ENCODE data around the gene TSPAN9. TPM values are rescaled to one million over a fixed set of nuclear protein-coding genes. Genes with fewer than 3 reads are reported as not detected.

Gene TSPAN9
- total and polyA plus RNA-seq, 9 of the 15 experiments (the other 6 are each of a cell fraction or from before 2014, with no cell fraction given) = 0.23 to 2.1 (median 0.60) TPM; not detected in 2

DNA sequence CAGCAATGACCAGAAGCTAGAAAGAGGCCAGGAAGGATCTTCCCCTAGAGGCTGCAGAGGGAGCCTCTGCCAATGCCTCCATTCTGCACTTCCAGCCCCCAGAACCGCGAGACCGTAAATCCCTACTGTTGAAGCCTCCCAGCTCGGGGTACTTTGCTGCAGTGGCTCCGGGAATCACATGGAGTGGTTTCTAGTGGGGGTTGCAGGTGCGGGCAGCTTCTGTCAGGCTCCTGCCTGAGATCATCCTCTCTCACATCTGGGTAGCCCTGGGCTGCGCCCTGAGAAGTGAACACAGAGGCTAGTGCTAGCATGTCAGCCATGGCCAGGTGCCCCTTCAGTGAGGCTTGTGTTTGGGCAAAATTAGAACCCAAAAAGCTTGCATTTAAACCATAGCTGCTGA, 67.3 kb downstream of the TSPAN9 start:
- BruUV-seq (replicated peaks) = no TSS peak
- no peak for DNase-seq (ENCODE audit: extremely low read depth in 1 of 4, low spot score in 3 of 4)

GRCh38 chr12:3145033-3145432, 67.9 kb downstream of the TSPAN9 start:
- H3K27me3 ChIP-seq (ENCODE audit: control insufficient read depth in 2 of 2, insufficient read depth in 2 of 2, low read length in 2 of 2) = peaks cover 0 to 26% of the 10 kb centered on the region in 2 experiments; a peak in 3 of 5 replicates
- intact Hi-C loops (cut with micrococcal nuclease) (no loop called here), in situ Hi-C loops (cut with MboI) (no loop called here)
- no peak overlapping the region for H2AFZ ChIP-seq (ENCODE audit: low read depth, low read length)
- H3K9ac ChIP-seq (ENCODE audit: insufficient read depth in 1 of 2, low read depth in 2 of 2, low read length in 2 of 2) = no peak overlapping the region
- CTCF ChIA-PET (ENCODE audit: low intra/inter-chr PET ratio) = no interaction called here
- BruUV-seq (replicated peaks) = no TSS peak
- no peak overlapping the region for H3K4me3 ChIP-seq
- H3K9me1 ChIP-seq (ENCODE audit: control insufficient read depth, insufficient read depth, low read length) = no peaks in the 10 kb centered on the region
- no peak for ATAC-seq
- H3K9me3 ChIP-seq (replicated peaks; ENCODE audit: control insufficient read depth, insufficient read depth, low read depth, low read length) = no peaks in the 10 kb centered on the region
- POLR2A ChIA-PET = interaction anchor here (0.8 kb wide), 1 partner anchor 9 kb away, joined by 3 read pairs; no protein-coding TSS in a partner anchor
- WGBS (ENCODE audit: insufficient coverage, low coverage, missing lambda C conversion rate) = 0% methylated on average over 10 of the region's 13 CpGs
- no peaks in the 10 kb centered on the region for H3K79me2 ChIP-seq (ENCODE audit: control insufficient read depth, insufficient read depth, low read length)
- H3K27ac ChIP-seq (ENCODE audit: extremely low read depth, low read depth, low read length) = no peak overlapping the region
- no peak overlapping the region for H3K4me2 ChIP-seq (ENCODE audit: insufficient read depth, low read length)
- H3K36me3 ChIP-seq (ENCODE audit: control insufficient read depth, insufficient read depth, low read length) = no peaks in the 10 kb centered on the region
- 0 out of 5 replicates have a peak, but pooled peaks cover 0 to 3% of the 10 kb centered on the region in 2 experiments for H3K4me1 ChIP-seq (replicated peaks in 1 of 2; ENCODE audit: control insufficient read depth in 2 of 2, insufficient read depth in 2 of 2, low read length in 2 of 2)
- 0 out of 2 replicates have a peak, but pooled peaks cover 7% of the 10 kb centered on the region for H4K20me1 ChIP-seq (replicated peaks; ENCODE audit: control insufficient read depth, insufficient read depth, low read length)
- DNase-seq (ENCODE audit: extremely low read depth in 1 of 4, low spot score in 3 of 4) = no peak
- FAIRE-seq = no peak
- TF ChIP-seq, protein P1, sequence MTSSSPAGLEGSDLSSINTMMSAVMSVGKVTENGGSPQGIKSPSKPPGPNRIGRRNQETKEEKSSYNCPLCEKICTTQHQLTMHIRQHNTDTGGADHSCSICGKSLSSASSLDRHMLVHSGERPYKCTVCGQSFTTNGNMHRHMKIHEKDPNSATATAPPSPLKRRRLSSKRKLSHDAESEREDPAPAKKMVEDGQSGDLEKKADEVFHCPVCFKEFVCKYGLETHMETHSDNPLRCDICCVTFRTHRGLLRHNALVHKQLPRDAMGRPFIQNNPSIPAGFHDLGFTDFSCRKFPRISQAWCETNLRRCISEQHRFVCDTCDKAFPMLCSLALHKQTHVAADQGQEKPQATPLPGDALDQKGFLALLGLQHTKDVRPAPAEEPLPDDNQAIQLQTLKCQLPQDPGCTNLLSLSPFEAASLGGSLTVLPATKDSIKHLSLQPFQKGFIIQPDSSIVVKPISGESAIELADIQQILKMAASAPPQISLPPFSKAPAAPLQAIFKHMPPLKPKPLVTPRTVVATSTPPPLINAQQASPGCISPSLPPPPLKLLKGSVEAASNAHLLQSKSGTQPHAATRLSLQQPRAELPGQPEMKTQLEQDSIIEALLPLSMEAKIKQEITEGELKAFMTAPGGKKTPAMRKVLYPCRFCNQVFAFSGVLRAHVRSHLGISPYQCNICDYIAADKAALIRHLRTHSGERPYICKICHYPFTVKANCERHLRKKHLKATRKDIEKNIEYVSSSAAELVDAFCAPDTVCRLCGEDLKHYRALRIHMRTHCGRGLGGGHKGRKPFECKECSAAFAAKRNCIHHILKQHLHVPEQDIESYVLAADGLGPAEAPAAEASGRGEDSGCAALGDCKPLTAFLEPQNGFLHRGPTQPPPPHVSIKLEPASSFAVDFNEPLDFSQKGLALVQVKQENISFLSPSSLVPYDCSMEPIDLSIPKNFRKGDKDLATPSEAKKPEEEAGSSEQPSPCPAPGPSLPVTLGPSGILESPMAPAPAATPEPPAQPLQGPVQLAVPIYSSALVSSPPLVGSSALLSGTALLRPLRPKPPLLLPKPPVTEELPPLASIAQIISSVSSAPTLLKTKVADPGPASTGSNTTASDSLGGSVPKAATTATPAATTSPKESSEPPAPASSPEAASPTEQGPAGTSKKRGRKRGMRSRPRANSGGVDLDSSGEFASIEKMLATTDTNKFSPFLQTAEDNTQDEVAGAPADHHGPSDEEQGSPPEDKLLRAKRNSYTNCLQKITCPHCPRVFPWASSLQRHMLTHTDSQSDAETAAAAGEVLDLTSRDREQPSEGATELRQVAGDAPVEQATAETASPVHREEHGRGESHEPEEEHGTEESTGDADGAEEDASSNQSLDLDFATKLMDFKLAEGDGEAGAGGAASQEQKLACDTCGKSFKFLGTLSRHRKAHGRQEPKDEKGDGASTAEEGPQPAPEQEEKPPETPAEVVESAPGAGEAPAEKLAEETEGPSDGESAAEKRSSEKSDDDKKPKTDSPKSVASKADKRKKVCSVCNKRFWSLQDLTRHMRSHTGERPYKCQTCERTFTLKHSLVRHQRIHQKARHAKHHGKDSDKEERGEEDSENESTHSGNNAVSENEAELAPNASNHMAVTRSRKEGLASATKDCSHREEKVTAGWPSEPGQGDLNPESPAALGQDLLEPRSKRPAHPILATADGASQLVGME (CRISPR knock-in tag; IDR thresholded peaks at IDR 0.05) = no peak
- TF ChIP-seq KDM4B (IDR thresholded peaks at IDR 0.05; ENCODE audit: borderline replicate concordance in 2 of 2, low read depth in 1 of 2) (no peak), MTA1 (IDR thresholded peaks at IDR 0.05; ENCODE audit: borderline replicate concordance) (no peak), ZNF586 (CRISPR knock-in tag; conservative IDR thresholded peaks at IDR 0.05) (no peak), ZNF146 (CRISPR knock-in tag; IDR thresholded peaks at IDR 0.05; ENCODE audit: unreplicated experiment) (no peak), XRCC4 (IDR thresholded peaks at IDR 0.05; ENCODE audit: extremely low read depth, insufficient read depth, insufficient read length) (no peak), ARHGAP35 (IDR thresholded peaks at IDR 0.05; ENCODE audit: partially characterized antibody) (no peak), CHD4 (IDR thresholded peaks at IDR 0.05; ENCODE audit: insufficient read depth, insufficient replicate concordance, low read depth, low read length, poor library complexity, severe bottlenecking) (no peak)

More for the DNA sequence above, 67.3 kb downstream of the TSPAN9 start:
- Histone ChIP-seq H2AFZ (ENCODE audit: low read depth, low read length) (no peak overlapping the region), H3K9me3 (replicated peaks; ENCODE audit: control insufficient read depth, insufficient read depth, low read depth, low read length) (no peaks in the 10 kb centered on the region), H3K4me3 (no peak overlapping the region), H3K27me3 (ENCODE audit: control insufficient read depth in 2 of 2, insufficient read depth in 2 of 2, low read length in 2 of 2) (peaks cover 0 to 26% of the 10 kb centered on the region in 2 experiments; a peak in 3 of 5 replicates), H3K36me3 (ENCODE audit: control insufficient read depth, insufficient read depth, low read length) (no peaks in the 10 kb centered on the region), H3K4me1 (replicated peaks in 1 of 2; ENCODE audit: control insufficient read depth in 2 of 2, insufficient read depth in 2 of 2, low read length in 2 of 2) (0 out of 5 replicates have a peak, but pooled peaks cover 0 to 3% of the 10 kb centered on the region in 2 experiments), H4K20me1 (replicated peaks; ENCODE audit: control insufficient read depth, insufficient read depth, low read length) (0 out of 2 replicates have a peak, but pooled peaks cover 7% of the 10 kb centered on the region), H3K79me2 (ENCODE audit: control insufficient read depth, insufficient read depth, low read length) (no peaks in the 10 kb centered on the region), H3K9ac (ENCODE audit: insufficient read depth in 1 of 2, low read depth in 2 of 2, low read length in 2 of 2) (no peak overlapping the region), H3K4me2 (ENCODE audit: insufficient read depth, low read length) (no peak overlapping the region), H3K9me1 (ENCODE audit: control insufficient read depth, insufficient read depth, low read length) (no peaks in the 10 kb centered on the region), H3K27ac (ENCODE audit: extremely low read depth, low read depth, low read length) (no peak overlapping the region)
- in situ Hi-C loops (cut with MboI) (no loop called here), intact Hi-C loops (cut with micrococcal nuclease) (no loop called here)
- no peak for ATAC-seq
- 0% methylated on average over 7 of the region's 7 CpGs for WGBS (ENCODE audit: insufficient coverage, low coverage, missing lambda C conversion rate)
- FAIRE-seq = no peak
- CTCF ChIA-PET (ENCODE audit: low intra/inter-chr PET ratio) = no interaction called here
- POLR2A ChIA-PET = no interaction called here
- TF ChIP-seq FOXK2 (conservative IDR thresholded peaks at IDR 0.05 in 1 of 2, IDR thresholded peaks at IDR 0.05 in 1 of 2; ENCODE audit: low read depth in 2 of 2) (no peak), SMC3 (conservative IDR thresholded peaks at IDR 0.05; ENCODE audit: insufficient read depth, low read depth, low read length) (no peak), RUNX1 (IDR thresholded peaks at IDR 0.05; ENCODE audit: low read depth) (no peak), BRD9 (IDR thresholded peaks at IDR 0.05; ENCODE audit: low read depth, partially characterized antibody) (no peak)

All from K562 (cell line).